ENCODE data around the gene METTL26.

GRCh38 chr16:595942-596735 is 40.0 kb downstream of the METTL26 start:
- TF ChIP-seq CTCF (IDR thresholded peaks at IDR 0.05) (no peak), POLR2A (IDR thresholded peaks at IDR 0.05) (no peak)
